ENCODE results near the gene NFRKB. TPM values are rescaled to one million over a fixed set of nuclear protein-coding genes. Genes with fewer than 3 reads are reported as not detected.
"Not testable (repeated sequence)": the region's sequence is repeated elsewhere in the genome, so short reads cannot be mapped to it uniquely, and the experiment has no call there.

Gene NFRKB
- total RNA-seq, 1 donor from 2014 or later = 32.7 TPM

- DNase-seq (ENCODE audit: low spot score) = no peak
Measured at GRCh38 chr11:129894278-129895125, 876 bp downstream of the NFRKB start.

DNA sequence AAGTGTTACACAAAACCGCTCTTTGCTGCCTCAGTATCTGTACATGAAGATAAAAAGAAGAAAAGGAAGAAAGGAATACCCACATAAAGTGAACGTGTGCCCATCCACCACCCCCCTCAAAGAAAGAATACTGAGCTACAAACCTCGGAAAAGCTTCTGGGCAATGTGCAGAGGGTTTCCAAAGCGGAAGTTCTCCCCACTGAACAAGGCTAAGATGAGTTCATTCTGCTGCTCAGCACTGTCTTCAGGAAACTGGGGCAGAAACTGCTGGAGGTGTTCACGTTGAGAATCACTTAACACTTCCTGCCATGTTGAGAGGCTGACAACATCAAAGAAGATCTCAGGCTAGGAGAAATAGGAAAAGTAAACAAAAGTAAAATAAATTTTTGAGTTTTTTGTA lies 6.9 kb downstream of the NFRKB start:
- DNase-seq (ENCODE audit: low spot score) = no peak

- DNase-seq (ENCODE audit: low spot score) = no peak
Measured at GRCh38 chr11:129885381-129885780, 10.0 kb downstream of the NFRKB start.

GRCh38 chr11:129884581-129884980 lies 10.8 kb downstream of the NFRKB start:
- no peak for DNase-seq (ENCODE audit: low spot score)

DNA sequence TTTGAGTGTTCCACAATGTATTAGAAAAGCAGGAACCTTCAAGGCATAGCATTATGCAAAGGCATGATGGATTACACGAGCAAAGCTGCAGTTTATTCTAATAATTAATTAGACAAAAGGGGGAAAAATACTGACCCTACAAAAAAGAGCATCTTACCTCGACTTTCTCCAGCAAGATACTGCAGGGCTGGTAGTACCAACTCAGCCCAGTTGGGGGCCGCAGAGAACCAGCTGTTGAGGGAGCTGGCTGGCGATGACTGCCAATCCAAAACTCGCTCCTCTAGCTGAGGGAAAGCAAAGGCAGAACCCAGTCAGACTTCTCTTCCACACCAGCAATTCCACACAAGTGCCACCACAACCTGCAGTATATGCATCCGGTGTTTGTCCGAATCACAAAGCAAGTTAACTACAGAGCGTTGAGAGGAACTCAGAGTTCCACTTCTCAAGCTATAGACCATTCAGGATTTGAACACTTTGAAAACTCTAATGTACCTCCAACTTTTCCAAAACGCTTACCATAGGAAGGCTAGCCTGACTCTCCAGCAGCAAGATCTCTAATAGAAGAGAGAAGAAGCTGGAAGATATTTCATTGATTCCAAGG lies 13.7 kb downstream of the NFRKB start:
- DNase-seq (ENCODE audit: low spot score) = no peak

DNA sequence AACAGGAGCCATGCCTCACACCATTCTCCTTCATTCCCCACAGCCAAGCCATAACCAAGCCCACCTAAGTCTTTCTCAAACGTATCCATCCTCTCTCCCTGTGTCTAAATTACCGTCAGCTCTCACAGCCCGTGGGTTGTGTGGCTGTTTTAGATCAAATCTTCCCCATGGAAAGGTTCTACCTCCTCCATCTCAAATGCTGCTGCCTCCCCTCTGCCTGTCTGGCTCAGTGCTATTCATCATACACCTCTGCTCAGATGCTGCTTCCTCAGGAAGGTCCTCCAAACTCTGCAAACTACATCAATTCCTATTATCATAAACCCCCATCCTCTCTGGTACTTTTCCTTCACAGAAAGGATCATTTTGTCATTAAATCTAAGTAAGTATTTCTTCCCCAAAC lies 15.1 kb downstream of the NFRKB start:
- DNase-seq (ENCODE audit: low spot score) = no peak

- no peak for DNase-seq (ENCODE audit: low spot score)
Measured at GRCh38 chr11:129871914-129872313, 23.5 kb downstream of the NFRKB start.

- DNase-seq (ENCODE audit: low spot score) = not testable (repeated sequence)
Measured at GRCh38 chr11:129868626-129869025, 26.8 kb downstream of the NFRKB start.

DNA sequence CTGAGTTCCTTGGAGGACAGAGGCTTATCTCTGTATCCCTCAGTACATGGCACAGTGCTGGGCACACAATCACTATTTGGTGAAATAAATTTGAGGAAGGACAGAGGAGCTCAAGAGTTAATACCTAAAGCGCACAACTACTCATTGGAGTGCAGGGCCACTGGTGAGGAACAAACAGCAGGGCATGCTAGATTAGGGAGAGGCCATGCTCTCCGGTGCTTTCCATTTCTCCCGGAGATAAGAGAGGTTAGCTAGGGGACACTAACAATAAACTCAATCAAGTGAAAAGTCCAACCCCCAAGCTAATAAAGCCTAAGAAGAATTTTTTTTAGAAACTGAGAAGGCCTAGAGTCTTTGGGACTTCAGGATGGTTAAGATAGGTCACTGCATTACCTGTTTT lies 29.1 kb downstream of the NFRKB start:
- no peak for DNase-seq (ENCODE audit: low spot score)

- no peak for DNase-seq (ENCODE audit: low spot score)
Measured at GRCh38 chr11:129865701-129866100, 29.7 kb downstream of the NFRKB start.

GRCh38 chr11:129864811-129865210 lies 30.6 kb downstream of the NFRKB start:
- DNase-seq (ENCODE audit: low spot score) = no peak

GRCh38 chr11:129861702-129862522 lies 33.5 kb downstream of the NFRKB start:
- peak; percentile 90 for DNase-seq (ENCODE audit: low spot score)

- DNase-seq (ENCODE audit: low spot score) = no peak
Measured at GRCh38 chr11:129856036-129856435, 39.3 kb downstream of the NFRKB start.

DNA sequence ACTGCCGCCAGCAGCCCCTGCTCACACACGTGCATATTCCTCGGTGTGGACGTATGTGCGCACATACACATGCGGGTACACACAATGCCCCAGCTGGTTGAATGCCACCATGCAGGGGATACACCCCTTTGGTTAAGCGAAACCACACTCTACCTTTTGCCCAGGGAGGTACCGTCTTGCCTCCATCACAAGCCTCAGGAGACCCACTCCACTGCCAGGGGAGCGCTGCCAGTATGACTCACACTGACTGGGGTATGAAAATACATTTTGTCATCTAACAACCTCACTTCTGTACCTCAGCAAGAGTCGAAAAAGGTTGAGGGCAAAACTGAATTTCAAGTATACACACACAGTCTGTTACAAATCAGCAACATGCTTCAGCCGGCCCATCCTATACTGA lies 40.3 kb downstream of the NFRKB start:
- no peak for DNase-seq (ENCODE audit: low spot score)

- DNase-seq (ENCODE audit: low spot score) = no peak
Measured at GRCh38 chr11:129854232-129854805, 41.1 kb downstream of the NFRKB start.

DNA sequence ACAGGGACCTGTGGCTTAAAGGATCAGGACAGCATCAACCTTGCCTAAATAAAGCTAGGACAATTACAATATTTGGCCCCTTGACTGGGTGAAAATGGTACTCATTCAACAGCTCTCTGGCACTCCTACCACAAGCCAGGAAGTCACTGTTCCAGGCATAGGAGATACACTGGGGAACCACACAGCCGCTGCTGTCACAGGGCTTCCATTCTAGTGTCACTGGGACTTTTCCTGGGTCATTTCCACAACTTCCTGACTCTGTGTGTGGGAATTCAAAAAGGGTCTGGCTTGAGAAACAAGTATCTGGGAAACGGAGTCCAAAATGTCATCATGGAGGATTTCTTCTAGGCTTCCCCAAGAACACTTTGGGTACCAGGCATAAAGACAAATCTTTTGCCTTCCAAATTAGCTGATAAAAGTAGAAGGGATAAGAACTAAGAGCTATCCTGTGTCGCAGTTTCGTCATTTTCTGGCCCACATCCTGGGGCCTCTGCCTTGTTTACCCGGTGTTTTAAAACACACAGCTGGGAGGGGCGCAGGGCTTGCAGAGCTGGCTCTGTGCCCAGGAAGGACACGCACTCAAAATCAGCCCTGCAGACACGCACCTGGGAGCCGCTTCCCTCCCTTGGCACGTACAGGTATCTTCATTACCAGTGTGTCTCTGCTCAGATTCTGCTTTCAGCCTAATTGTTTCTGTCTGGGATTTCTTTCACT lies 41.7 kb downstream of the NFRKB start:
- peak; percentile 87 for DNase-seq (ENCODE audit: low spot score)

- DNase-seq (ENCODE audit: low spot score) = no peak
Measured at GRCh38 chr11:129852125-129852740, 43.1 kb downstream of the NFRKB start.

DNA sequence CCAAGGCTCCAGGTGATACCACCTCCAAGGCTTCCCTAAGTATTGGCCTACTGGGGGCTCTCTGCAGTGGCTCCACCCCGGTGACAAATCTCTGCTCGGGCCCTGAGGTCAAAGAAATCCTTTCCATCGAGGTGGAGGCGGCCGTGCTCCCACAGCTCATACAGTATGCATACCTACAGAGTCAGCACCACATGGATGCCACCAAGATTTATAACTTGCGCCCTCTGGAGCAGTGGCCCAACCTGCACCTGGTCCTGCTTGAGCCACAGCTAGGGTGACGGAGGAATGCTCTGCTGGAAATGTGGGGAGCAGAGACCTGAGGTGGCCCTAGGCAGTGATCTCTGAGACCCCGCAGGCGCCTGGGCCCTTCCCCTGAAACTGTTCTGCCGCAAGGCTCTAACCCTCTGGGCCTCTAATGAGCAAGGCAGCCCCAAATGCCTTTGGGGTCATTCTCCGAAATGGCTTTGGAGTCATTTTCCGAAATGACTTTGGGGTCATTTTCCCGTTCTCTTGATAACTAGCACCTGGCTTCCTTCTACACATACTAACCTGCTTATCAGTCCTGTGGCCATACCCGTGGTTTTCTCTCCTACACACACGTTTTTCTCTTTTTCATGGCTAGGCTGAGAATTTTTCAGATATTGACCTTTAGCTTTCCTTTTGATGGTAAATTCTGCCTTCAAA lies 45.8 kb downstream of the NFRKB start:
- DNase-seq (ENCODE audit: low spot score) = no peak

GRCh38 chr11:129847361-129847760 lies 48.0 kb downstream of the NFRKB start:
- not testable (repeated sequence) for DNase-seq (ENCODE audit: low spot score)

Measured in ureter (tissue), 1 donor.